BJ (cell line): Measurements from ENCODE around the gene AMMECR1L. TPM values are rescaled to one million over a fixed set of nuclear protein-coding genes. Genes with fewer than 3 reads are reported as not detected.
"Not testable (repeated sequence)": the region's sequence is repeated elsewhere in the genome, so short reads cannot be mapped to it uniquely, and the experiment has no call there.

ENCODE experiments used
- CTCF ChIA-PET: fragments of 350-600 bp; formaldehyde crosslinking; extraction: SDS; loops from one replicate; lab custom pipeline; 2021; ENCODE audit warnings: antibody characterized with exemption, inconsistent platforms; lab: Yijun Ruan, JAX
- POLR2A ChIA-PET: fragments of 300-600 bp; sonication (Branson Sonifier 250); formaldehyde crosslinking; extraction: SDS; loops from one replicate; lab custom pipeline; 2021; ENCODE audit warnings: antibody characterized with exemption; lab: Charles Lee
- DNase-seq: peaks from one replicate; pipeline ENCODE4 v3.0.0-alpha.2; 2011; ENCODE audit warnings: low read depth
- H3K27me3 ChIP-seq: 2 replicates; pipeline ENCODE4 v1.6.0; 2011; ENCODE audit warnings: low read length; ENCODE audit not compliant: control insufficient read depth, insufficient read depth
- H3K36me3 ChIP-seq: 2 replicates; pipeline ENCODE4 v1.5.1; 2011; ENCODE audit warnings: low read length; ENCODE audit not compliant: control insufficient read depth, insufficient read depth
- H3K4me3 ChIP-seq: 2 replicates; pipeline ENCODE4 v1.5.1; 2011; ENCODE audit warnings: low read depth, mild to moderate bottlenecking, control low read depth, low read length
- polyA plus RNA-seq: library from polyadenylated mRNA; depleted of rRNA; stranded (reverse); fragments of >200 nt; gene quantifications from 2 replicates; pipeline ENCODE4 v1.2.3, GENCODE V29; 2011; rRNA removed
- small RNA-seq: library from RNA; depleted of rRNA; stranded (forward); fragments of <200 nt; gene quantifications from one replicate; pipeline ENCODE3, GENCODE V24; 2012; ENCODE audit warnings: low replicate concordance, low read depth; ENCODE audit not compliant: insufficient read length
- TF ChIP-seq, protein P1 (sequence below): IDR thresholded peaks from 2 replicates; pipeline ENCODE4 v1.5.1; 2011; ENCODE audit warnings: low read depth, mild to moderate bottlenecking, control low read depth, inconsistent platforms, low read length, moderate library complexity; ENCODE audit not compliant: insufficient read depth

Gene AMMECR1L
- polyA plus RNA-seq, 1 experiment, result 15.1 TPM

GRCh38 chr2:127818241-127818640, 67.5 kb downstream of the AMMECR1L start:
- Histone ChIP-seq H3K27me3 (0 out of 2 replicates have a peak, but pooled peaks cover 2% of the 10 kb centered on the region), H3K36me3 (no peaks in the 10 kb centered on the region), H3K4me3 (no peak overlapping the region)
- CTCF ChIA-PET, result interaction anchor here (0.6 kb wide), 1 partner anchor 9 kb away, joined by 3 read pairs; no protein-coding TSS in a partner anchor
- no peak for DNase-seq
- TF ChIP-seq, protein P1, sequence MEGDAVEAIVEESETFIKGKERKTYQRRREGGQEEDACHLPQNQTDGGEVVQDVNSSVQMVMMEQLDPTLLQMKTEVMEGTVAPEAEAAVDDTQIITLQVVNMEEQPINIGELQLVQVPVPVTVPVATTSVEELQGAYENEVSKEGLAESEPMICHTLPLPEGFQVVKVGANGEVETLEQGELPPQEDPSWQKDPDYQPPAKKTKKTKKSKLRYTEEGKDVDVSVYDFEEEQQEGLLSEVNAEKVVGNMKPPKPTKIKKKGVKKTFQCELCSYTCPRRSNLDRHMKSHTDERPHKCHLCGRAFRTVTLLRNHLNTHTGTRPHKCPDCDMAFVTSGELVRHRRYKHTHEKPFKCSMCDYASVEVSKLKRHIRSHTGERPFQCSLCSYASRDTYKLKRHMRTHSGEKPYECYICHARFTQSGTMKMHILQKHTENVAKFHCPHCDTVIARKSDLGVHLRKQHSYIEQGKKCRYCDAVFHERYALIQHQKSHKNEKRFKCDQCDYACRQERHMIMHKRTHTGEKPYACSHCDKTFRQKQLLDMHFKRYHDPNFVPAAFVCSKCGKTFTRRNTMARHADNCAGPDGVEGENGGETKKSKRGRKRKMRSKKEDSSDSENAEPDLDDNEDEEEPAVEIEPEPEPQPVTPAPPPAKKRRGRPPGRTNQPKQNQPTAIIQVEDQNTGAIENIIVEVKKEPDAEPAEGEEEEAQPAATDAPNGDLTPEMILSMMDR, result no peak
- POLR2A ChIA-PET, result no interaction called here

GRCh38 chr2:127814677-127815076, 71.1 kb downstream of the AMMECR1L start:
- no peaks in the 10 kb centered on the region for H3K36me3 ChIP-seq
- POLR2A ChIA-PET, result no interaction called here
- no peaks in the 10 kb centered on the region for H3K27me3 ChIP-seq
- CTCF ChIA-PET, result interaction anchor here (1.1 to 1.3 kb wide), 2 partner anchors 30 to 222 kb away, joined by 3 to 4 read pairs; no protein-coding TSS in a partner anchor
- TF ChIP-seq, protein P1, result no peak
- no peak for DNase-seq
- H3K4me3 ChIP-seq, result no peak overlapping the region

DNA sequence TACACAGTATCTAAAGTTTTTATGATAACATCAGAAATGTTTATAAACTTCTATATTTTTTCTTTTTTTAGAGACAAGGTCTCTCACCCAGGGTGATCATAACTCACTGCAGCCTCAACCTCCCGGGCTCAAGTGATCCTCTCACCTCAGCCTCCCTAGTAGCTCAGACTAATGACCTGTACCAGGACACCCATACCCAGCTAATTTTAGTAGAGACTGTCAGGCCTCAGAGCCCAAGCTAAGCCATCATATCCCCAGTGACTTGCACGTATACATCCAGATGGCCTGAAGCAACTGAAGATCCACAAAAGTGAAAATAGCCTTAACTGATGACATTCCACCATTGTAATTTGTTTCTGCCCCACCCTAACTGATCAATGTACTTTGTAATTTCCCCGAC, 73.3 kb downstream of the AMMECR1L start:
- H3K36me3 ChIP-seq, DNase-seq, H3K27me3 ChIP-seq, CTCF ChIA-PET, H3K4me3 ChIP-seq, POLR2A ChIA-PET: not testable (repeated sequence)

Small RNA genes within 50 kb of the gene (small RNA-seq; reads per million reads assigned to genes)
- gene AC012306.1 (not detected), gene RF00017 (not detected), gene RF00019 (not detected), gene RNU6-395P (not detected)

Other genes starting within 250 kb of the AMMECR1L start
- gene GPR17, start 239.8 kb downstream of the AMMECR1L start, polyA plus RNA-seq, result not detected in 2 replicates
- gene LIMS2, start 210.4 kb downstream of the AMMECR1L start, polyA plus RNA-seq, result 33.2 and 46.1 TPM in 2 replicates
- 3.5 and 4.4 TPM in 2 replicates for gene SFT2D3, start 184.5 kb downstream of the AMMECR1L start, polyA plus RNA-seq
- gene WDR33, start 74.8 kb downstream of the AMMECR1L start, polyA plus RNA-seq, result 14.8 and 27.4 TPM in 2 replicates
- 7.4 and 11.8 TPM in 2 replicates for gene POLR2D, start 27.8 kb downstream of the AMMECR1L start, polyA plus RNA-seq
- gene SAP130, start 142.1 kb upstream of the AMMECR1L start, polyA plus RNA-seq, result 9.1 and 20.4 TPM in 2 replicates
- 28.6 and 46.4 TPM in 2 replicates for gene UGGT1, start 205.2 kb upstream of the AMMECR1L start, polyA plus RNA-seq